Measurements from ENCODE around the gene LMTK3. TPM values are rescaled to one million over a fixed set of nuclear protein-coding genes. Genes with fewer than 3 reads are reported as not detected.

Gene LMTK3
- 4.9 TPM for total RNA-seq

GRCh38 chr19:48511800-48512503 is at the start of gene LMTK3:
Gene LMTK3 (minus strand): TSS chr19:48511835. CDS start chr19:48511576, 259 bp downstream.
- no peak for ATAC-seq

- no peak for ATAC-seq
These were observed 49.8 kb upstream of the LMTK3 start for GRCh38 chr19:48561412-48561811.

GRCh38 chr19:48560095-48560530 is 48.5 kb upstream of the LMTK3 start:
- no peak for ATAC-seq

- ATAC-seq: peak; percentile 88
These were observed 46.5 kb upstream of the LMTK3 start for GRCh38 chr19:48558018-48558684.

- no peak for ATAC-seq
These were observed 45.2 kb upstream of the LMTK3 start for GRCh38 chr19:48556825-48557224.

- peak; percentile 25 for ATAC-seq
These were observed 44.5 kb upstream of the LMTK3 start for GRCh38 chr19:48556163-48556562.

- peak; percentile 14 for ATAC-seq
These were observed 42.9 kb upstream of the LMTK3 start for GRCh38 chr19:48554385-48555091.

- no peak for ATAC-seq
These were observed 42.2 kb upstream of the LMTK3 start for GRCh38 chr19:48553676-48554384.

- ATAC-seq: peak; percentile 36
These were observed 41.0 kb upstream of the LMTK3 start for GRCh38 chr19:48552406-48553322.

GRCh38 chr19:48551437-48552302 is 40.0 kb upstream of the LMTK3 start, which contains the start of gene SULT2B1:
Gene SULT2B1 (plus strand): TSS chr19:48552172. CDS start chr19:48552253, 81 bp downstream.
- peak; percentile 89 for ATAC-seq

GRCh38 chr19:48549380-48549779 is 37.7 kb upstream of the LMTK3 start:
- no peak for ATAC-seq

- no peak for ATAC-seq
These were observed 36.7 kb upstream of the LMTK3 start for GRCh38 chr19:48548253-48548911.

GRCh38 chr19:48547722-48548121 is 36.1 kb upstream of the LMTK3 start:
- ATAC-seq: no peak

- ATAC-seq: peak; percentile 84
These were observed 33.5 kb upstream of the LMTK3 start for GRCh38 chr19:48544856-48545750.

GRCh38 chr19:48543121-48543710 is 31.6 kb upstream of the LMTK3 start:
- peak; percentile 92 for ATAC-seq

GRCh38 chr19:48541813-48542212 is 30.2 kb upstream of the LMTK3 start:
- no peak for ATAC-seq

GRCh38 chr19:48540110-48540509 is 28.5 kb upstream of the LMTK3 start:
- ATAC-seq: no peak

GRCh38 chr19:48539503-48540096 is 28.0 kb upstream of the LMTK3 start:
- no peak for ATAC-seq

Data from esophagus mucosa (tissue), 1 donor.